Trophoblast cell (in vitro differentiated cells and primary cell): ENCODE measurements around the gene GALNTL6.

Source experiments
- DNase-seq, 2 donors: peaks; one replicate each; pipeline ENCODE4 v3.0.0-alpha.2; 2016
- H2AFZ ChIP-seq: 2 replicates; pipeline ENCODE4 v1.6.1; 2013; ENCODE audit warnings: low read length, moderate library complexity, mild to moderate bottlenecking; ENCODE audit not compliant: insufficient read depth, poor library complexity
- H2AK5ac ChIP-seq: 2 replicates; pipeline ENCODE4 v1.6.1; 2013; ENCODE audit warnings: mild to moderate bottlenecking, low read length
- H2BK120ac ChIP-seq: 2 replicates; pipeline ENCODE4 v1.6.1; 2013; ENCODE audit warnings: low read length, mild to moderate bottlenecking, moderate library complexity; ENCODE audit not compliant: insufficient read depth, poor library complexity
- H2BK12ac ChIP-seq: 2 replicates; pipeline ENCODE4 v1.6.1; 2013; ENCODE audit warnings: mild to moderate bottlenecking, low read length, moderate library complexity
- H2BK5ac ChIP-seq: 2 replicates; pipeline ENCODE4 v1.6.1; 2013; ENCODE audit warnings: low read length, low read depth, moderate library complexity, mild to moderate bottlenecking; ENCODE audit not compliant: poor library complexity
- H3K14ac ChIP-seq: 2 replicates; pipeline ENCODE4 v1.6.1; 2013; ENCODE audit warnings: mild to moderate bottlenecking, low read length
- H3K18ac ChIP-seq: 2 replicates; pipeline ENCODE4 v1.6.1; 2013; ENCODE audit warnings: mild to moderate bottlenecking, low read length
- H3K23ac ChIP-seq: 2 replicates; pipeline ENCODE4 v1.6.1; 2013; ENCODE audit warnings: low read length
- H3K27ac ChIP-seq: 2 replicates; pipeline ENCODE4 v1.5.1; 2013; ENCODE audit warnings: low read depth, mild to moderate bottlenecking, inconsistent platforms, low read length, moderate library complexity
- H3K27me3 ChIP-seq: 2 replicates; pipeline ENCODE4 v1.6.1; 2013; ENCODE audit warnings: inconsistent platforms, mild to moderate bottlenecking, low read length, moderate library complexity; ENCODE audit not compliant: insufficient read depth
- H3K36me3 ChIP-seq, 2 experiments: 1 replicate in 1 of 2; 2 replicates in 1 of 2; pipeline ENCODE4 v1.6.1; 2013; ENCODE audit warnings: low read length in 2 of 2, mild to moderate bottlenecking in 2 of 2, moderate library complexity in 1 of 2; ENCODE audit not compliant: insufficient read depth in 2 of 2, control insufficient read depth in 1 of 2
- H3K4ac ChIP-seq: 2 replicates; pipeline ENCODE4 v1.6.1; 2013; ENCODE audit warnings: low read depth, mild to moderate bottlenecking, low read length, moderate library complexity
- H3K4me1 ChIP-seq, 2 experiments: 1 replicate in 1 of 2; 2 replicates in 1 of 2; pipeline ENCODE4 v1.6.1; 2013; ENCODE audit warnings: low read length in 2 of 2, mild to moderate bottlenecking in 2 of 2, moderate library complexity in 1 of 2; ENCODE audit not compliant: insufficient read depth in 2 of 2, control insufficient read depth in 1 of 2
- H3K4me2 ChIP-seq: 2 replicates; pipeline ENCODE4 v1.6.1; 2013; ENCODE audit warnings: inconsistent platforms, mild to moderate bottlenecking, low read length, moderate library complexity
- H3K4me3 ChIP-seq: 2 replicates; pipeline ENCODE4 v1.5.1; 2013; ENCODE audit warnings: mild to moderate bottlenecking, low read depth, low read length, inconsistent platforms
- H3K79me1 ChIP-seq: one replicate; pipeline ENCODE4 v1.6.1; 2013; ENCODE audit warnings: low read length
- H3K79me2 ChIP-seq: 2 replicates; pipeline ENCODE4 v1.6.1; 2013; ENCODE audit warnings: low read length, mild to moderate bottlenecking; ENCODE audit not compliant: control insufficient read depth, insufficient read depth, poor library complexity
- H3K9ac ChIP-seq: 2 replicates; pipeline ENCODE4 v1.6.1; 2013; ENCODE audit warnings: mild to moderate bottlenecking, low read length
- H3K9me3 ChIP-seq: 2 replicates; pipeline ENCODE4 v1.6.1; 2013; ENCODE audit warnings: low read depth, mild to moderate bottlenecking, control low read depth, inconsistent platforms, low read length; ENCODE audit not compliant: insufficient read depth
- H4K12ac ChIP-seq: 2 replicates; pipeline ENCODE4 v1.6.1; 2013; ENCODE audit warnings: low read depth, mild to moderate bottlenecking, low read length, moderate library complexity
- H4K8ac ChIP-seq: 2 replicates; pipeline ENCODE4 v1.6.1; 2013; ENCODE audit warnings: low read depth, mild to moderate bottlenecking, low read length, moderate library complexity
- H4K91ac ChIP-seq: one replicate; pipeline ENCODE4 v1.6.1; 2013; ENCODE audit warnings: low read depth, mild to moderate bottlenecking, low read length, moderate library complexity
- WGBS: extraction: QIAGEN DNeasy Blood & Tissue Kit; methylation state at CpG from one replicate; pipeline ENCODE4 v1.1.7; 2013; ENCODE audit warnings: missing lambda C conversion rate; ENCODE audit not compliant: insufficient read length, insufficient coverage; ENCODE audit errors: extremely low coverage; 5-methylcytosine and 5-hydroxymethylcytosine counted together

The GALNTL6 gene

GRCh38 chr4:171812333-171812664 is 905 bp upstream of the GALNTL6 start:
- H4K8ac ChIP-seq, result no peak overlapping the region

DNA sequence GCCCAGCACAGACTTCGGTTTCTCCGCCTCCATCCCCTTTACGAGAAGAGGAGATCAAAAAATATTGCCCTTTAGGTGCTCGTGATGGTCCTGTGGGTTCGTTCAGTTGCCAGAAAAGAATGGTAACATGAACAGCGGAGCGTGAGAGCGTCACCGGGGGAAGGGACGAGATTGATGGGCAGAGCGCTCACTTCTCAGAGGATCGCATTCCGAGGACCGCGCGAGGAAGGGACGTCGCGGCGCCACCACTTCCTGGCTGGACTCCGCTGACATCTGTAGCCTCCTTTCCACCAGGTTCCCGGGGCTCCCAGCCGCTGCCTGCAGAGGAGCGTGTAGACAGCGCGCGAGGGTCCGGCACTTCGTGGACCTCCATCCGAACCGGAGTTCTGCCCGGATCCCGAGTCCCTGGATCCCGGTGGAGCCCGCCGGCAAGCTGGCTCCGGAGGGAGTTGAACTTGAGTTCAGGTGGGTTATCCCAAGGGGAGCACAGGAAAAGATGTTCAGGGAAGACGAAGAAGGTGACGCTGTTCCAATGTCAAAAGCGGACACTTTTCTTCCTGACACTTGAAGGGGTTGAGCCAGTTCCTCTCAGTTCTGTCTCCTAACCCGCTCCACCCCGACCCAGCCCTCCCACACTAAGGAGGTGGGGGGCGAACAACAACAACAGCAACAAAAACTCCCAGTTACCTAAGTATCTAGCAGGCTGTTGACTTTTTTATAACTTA is 484 bp downstream of the GALNTL6 start:
- Histone ChIP-seq H3K79me2 (no peaks in the 10 kb centered on the region), H3K79me1 (no peaks in the 10 kb centered on the region), H3K27me3 (peaks cover 21% of the 10 kb centered on the region), H3K18ac (no peak overlapping the region), H2BK12ac (no peak overlapping the region), H2BK120ac (no peak overlapping the region), H4K12ac (no peak overlapping the region), H3K4me1 (peaks cover 7 to 9% of the 10 kb centered on the region in 2 experiments), H3K27ac (no peak overlapping the region), H3K14ac (no peak overlapping the region), H3K23ac (no peak overlapping the region), H3K4me2 (peak overlapping the region; percentile 99), H3K9ac (peak overlapping the region; percentile 23), H3K9me3 (peaks cover 4% of the 10 kb centered on the region), H2AK5ac (no peak overlapping the region), H2BK5ac (no peak overlapping the region), H3K36me3 (no peaks in the 10 kb centered on the region), H3K4ac (no peak overlapping the region), H4K91ac (no peak overlapping the region), H4K8ac (no peak overlapping the region), H2AFZ (peak overlapping the region; percentile 6), H3K4me3 (peak overlapping the region; percentile 69)
- WGBS, result no CpG with 5 or more reads among the region's 43 CpGs
- no peak for DNase-seq

More at GRCh38 chr4:171812333-171812664, 905 bp upstream of the GALNTL6 start:
- H2AFZ ChIP-seq, result no peak overlapping the region
- H3K27me3 ChIP-seq, result peaks cover 21% of the 10 kb centered on the region
- H3K9ac ChIP-seq, result no peak overlapping the region
- no peak overlapping the region for H3K18ac ChIP-seq
- H2BK12ac ChIP-seq, result no peak overlapping the region
- H2BK5ac ChIP-seq, result no peak overlapping the region
- no peak overlapping the region for H2AK5ac ChIP-seq
- no peak overlapping the region for H3K23ac ChIP-seq
- no peak for DNase-seq
- H4K12ac ChIP-seq, result no peak overlapping the region
- H3K79me2 ChIP-seq, result no peaks in the 10 kb centered on the region
- H3K4ac ChIP-seq, result no peak overlapping the region
- WGBS, result no CpG with 5 or more reads among the region's 12 CpGs
- no peak overlapping the region for H3K14ac ChIP-seq
- no peaks in the 10 kb centered on the region for H3K79me1 ChIP-seq
- no peak overlapping the region for H3K27ac ChIP-seq
- peak overlapping the region; percentile 99 for H3K4me2 ChIP-seq
- peaks cover 4% of the 10 kb centered on the region for H3K9me3 ChIP-seq
- H4K91ac ChIP-seq, result no peak overlapping the region
- H3K36me3 ChIP-seq, result no peaks in the 10 kb centered on the region
- H3K4me1 ChIP-seq, result peaks cover 7 to 9% of the 10 kb centered on the region in 2 experiments
- no peak overlapping the region for H2BK120ac ChIP-seq
- peak overlapping the region; percentile 69 for H3K4me3 ChIP-seq

DNA sequence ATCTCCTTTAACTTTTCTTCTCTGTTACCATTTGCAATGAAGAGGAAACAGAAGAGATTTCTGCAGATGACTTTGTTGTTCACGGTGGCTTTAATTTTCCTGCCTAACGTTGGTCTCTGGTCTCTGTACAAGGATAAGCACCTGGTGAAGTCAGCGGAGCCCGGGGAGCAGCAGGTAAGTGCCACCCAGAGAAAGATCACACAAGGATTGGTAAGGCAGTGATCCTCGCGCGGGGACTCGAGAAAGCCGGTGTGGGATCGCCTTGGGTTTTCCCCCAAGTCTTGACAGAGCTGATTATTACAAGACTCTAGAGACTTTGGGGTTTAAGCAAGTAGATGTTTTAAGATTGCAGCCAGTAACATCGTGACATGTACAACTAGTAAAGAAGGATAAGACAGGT is 1.3 kb downstream of the GALNTL6 start:
- H2AK5ac ChIP-seq, result no peak overlapping the region
- H3K36me3 ChIP-seq, result no peaks in the 10 kb centered on the region
- H3K4me3 ChIP-seq, result no peak overlapping the region
- H3K23ac ChIP-seq, result no peak overlapping the region
- no peak overlapping the region for H4K91ac ChIP-seq
- no peak overlapping the region for H3K14ac ChIP-seq
- no peak overlapping the region for H2BK5ac ChIP-seq
- H3K9ac ChIP-seq, result no peak overlapping the region
- no peaks in the 10 kb centered on the region for H3K79me1 ChIP-seq
- peaks cover 7 to 9% of the 10 kb centered on the region in 2 experiments for H3K4me1 ChIP-seq
- H3K4ac ChIP-seq, result no peak overlapping the region
- no peak overlapping the region for H3K4me2 ChIP-seq
- no peak overlapping the region for H2AFZ ChIP-seq
- H2BK120ac ChIP-seq, result no peak overlapping the region
- no peak for DNase-seq
- no peak overlapping the region for H3K18ac ChIP-seq
- peaks cover 21% of the 10 kb centered on the region for H3K27me3 ChIP-seq
- H3K9me3 ChIP-seq, result peaks cover 4% of the 10 kb centered on the region
- no peak overlapping the region for H2BK12ac ChIP-seq
- no peak overlapping the region for H3K27ac ChIP-seq
- no peak overlapping the region for H4K8ac ChIP-seq
- no peaks in the 10 kb centered on the region for H3K79me2 ChIP-seq
- H4K12ac ChIP-seq, result no peak overlapping the region
- WGBS, result no CpG with 5 or more reads among the region's 11 CpGs

DNA sequence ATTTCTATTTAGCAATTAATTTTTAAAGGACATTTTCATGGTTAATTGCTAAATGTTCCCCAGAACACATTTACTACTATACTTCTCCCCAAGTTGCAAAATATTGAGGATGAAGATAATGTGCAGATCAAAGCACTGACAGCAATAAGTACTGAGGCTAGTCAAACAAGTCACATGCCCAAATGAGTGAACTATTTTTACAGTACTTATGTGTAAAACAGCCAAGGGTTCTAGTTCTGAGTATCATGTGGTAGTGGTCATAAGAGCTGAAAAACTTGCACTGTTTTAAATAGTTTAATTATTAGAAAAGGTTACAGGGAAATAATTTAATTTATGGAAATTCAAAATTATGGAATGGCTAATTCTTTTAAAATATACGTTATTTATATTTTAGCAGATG is 3.8 kb downstream of the GALNTL6 start:
- H2AFZ ChIP-seq, result no peak overlapping the region
- peaks cover 4% of the 10 kb centered on the region for H3K9me3 ChIP-seq
- no peak overlapping the region for H2BK12ac ChIP-seq
- H2BK120ac ChIP-seq, result no peak overlapping the region
- no peak overlapping the region for H2BK5ac ChIP-seq
- no peak overlapping the region for H3K18ac ChIP-seq
- H3K36me3 ChIP-seq, result no peaks in the 10 kb centered on the region
- no peak overlapping the region for H3K4me3 ChIP-seq
- no peak overlapping the region for H4K12ac ChIP-seq
- no peak for DNase-seq
- WGBS, result no CpG with 5 or more reads among the region's 1 CpG
- H4K8ac ChIP-seq, result no peak overlapping the region
- H3K4me2 ChIP-seq, result no peak overlapping the region
- H2AK5ac ChIP-seq, result no peak overlapping the region
- H3K14ac ChIP-seq, result no peak overlapping the region
- H3K4ac ChIP-seq, result no peak overlapping the region
- H3K79me2 ChIP-seq, result no peaks in the 10 kb centered on the region
- H3K27ac ChIP-seq, result no peak overlapping the region
- no peaks in the 10 kb centered on the region for H3K79me1 ChIP-seq
- no peak overlapping the region for H3K23ac ChIP-seq
- peaks cover 7 to 9% of the 10 kb centered on the region in 2 experiments for H3K4me1 ChIP-seq
- no peak overlapping the region for H3K9ac ChIP-seq
- H3K27me3 ChIP-seq, result peaks cover 20% of the 10 kb centered on the region
- H4K91ac ChIP-seq, result no peak overlapping the region
